Panc1 (cell line): ENCODE measurements around the gene SCGB3A1. TPM values are rescaled to one million over a fixed set of nuclear protein-coding genes. Genes with fewer than 3 reads are reported as not detected.

Experiments used
- ATAC-seq: fragments of 200-7000 bp; cut with Tn5 transposase; 2 replicates; pipeline ENCODE4 v1.9.1; 2020; ENCODE audit warnings: mild to moderate bottlenecking, moderate library complexity
- BruUV-seq: library from RNA; stranded (reverse); fragments of 400-500 nt; replicated peaks from 2 replicates; lab custom pipeline; 2021; lab: Mats Ljungman, UMichigan
- CTCF ChIA-PET: fragments of 300-600 bp; sonication (Branson Sonifier 250); formaldehyde crosslinking; loops from one replicate; lab custom pipeline; 2022; ENCODE audit warnings: antibody characterized with exemption; lab: Charles Lee
- POLR2A ChIA-PET: fragments of 300-600 bp; sonication (Branson Sonifier 250); formaldehyde crosslinking; loops from one replicate; lab custom pipeline; 2022; ENCODE audit warnings: antibody characterized with exemption; lab: Charles Lee
- DNase-seq: peaks from one replicate; pipeline ENCODE4 v3.0.0-alpha.2; 2010; ENCODE audit warnings: low read depth, low spot score
- H3K27ac ChIP-seq: 2 replicates; pipeline ENCODE4 v1.5.1; 2011; ENCODE audit warnings: mild to moderate bottlenecking, low read length, inconsistent platforms
- H3K27me3 ChIP-seq: fragments of 200-500 bp; sonication (Bioruptor generic); 2 replicates; pipeline ENCODE4 v1.6.0; 2014; ENCODE audit warnings: low read length, inconsistent platforms; ENCODE audit not compliant: control insufficient read depth, insufficient read depth
- H3K36me3 ChIP-seq: fragments of 200-500 bp; sonication (Bioruptor generic); 2 replicates; pipeline ENCODE4 v1.5.1; 2014; ENCODE audit warnings: inconsistent platforms, mild to moderate bottlenecking, low read length, moderate library complexity; ENCODE audit not compliant: control insufficient read depth, insufficient read depth
- H3K4me1 ChIP-seq: 2 replicates; pipeline ENCODE4 v1.5.1; 2011; ENCODE audit warnings: inconsistent platforms, mild to moderate bottlenecking, low read length, moderate library complexity; ENCODE audit not compliant: control insufficient read depth, insufficient read depth
- H3K4me3 ChIP-seq, 2 experiments: 2 replicates each; pipeline ENCODE4 v1.5.1; 2011 to 2012; ENCODE audit warnings: low read depth in 2 of 2, low read length in 2 of 2, mild to moderate bottlenecking in 2 of 2, inconsistent platforms in 1 of 2, moderate library complexity in 1 of 2
- H3K9me3 ChIP-seq: fragments of 200-500 bp; sonication (Bioruptor generic); 2 replicates; pipeline ENCODE4 v1.5.1; 2014; ENCODE audit warnings: low read depth, mild to moderate bottlenecking, inconsistent platforms, low read length, moderate library complexity; ENCODE audit not compliant: control insufficient read depth, insufficient read depth
- CTCF ChIP-seq: fragments of 450-650 bp; IDR thresholded peaks from 2 replicates; pipeline ENCODE4 v1.5.1; 2017; ENCODE audit warnings: mild to moderate bottlenecking
- POLR2AphosphoS5 ChIP-seq: IDR thresholded peaks from 2 replicates; pipeline ENCODE4 v1.6.1; 2012; ENCODE audit warnings: mild to moderate bottlenecking, low read depth, low read length, moderate library complexity
- REST ChIP-seq, 2 experiments: IDR thresholded peaks; 2 replicates each; pipeline ENCODE4 v1.6.1; 2011 to 2012; ENCODE audit warnings: low read depth in 2 of 2, control low read depth in 1 of 2, low read length in 1 of 2, mild to moderate bottlenecking in 1 of 2, moderate library complexity in 1 of 2; ENCODE audit not compliant: insufficient read depth in 1 of 2
- SIN3A ChIP-seq: IDR thresholded peaks from 2 replicates; pipeline ENCODE4 v1.6.1; 2012; ENCODE audit warnings: low read depth, mild to moderate bottlenecking, low read length, moderate library complexity, borderline replicate concordance; ENCODE audit not compliant: insufficient read depth
- TCF7L2 ChIP-seq: IDR thresholded peaks from 2 replicates; pipeline ENCODE4 v1.6.1; 2011; ENCODE audit warnings: mild to moderate bottlenecking, low read depth, low read length, inconsistent platforms
- in situ Hi-C: cut with HindIII; loops from 2 replicates; pipeline ENCODE4 v1.10.0; 2016; ENCODE audit warnings: low sequenced_read_pairs, low pct_unique_long_range_greater_than_20kb
- intact Hi-C: fragments of 100-400 bp; cut with micrococcal nuclease; formaldehyde crosslinking; loops from one replicate; pipeline ENCODE4 v1.10.0; 2022; ENCODE audit not compliant: unreplicated experiment
- total RNA-seq: library from RNA; stranded (reverse); gene quantifications from one replicate; pipeline ENCODE4 v1.2.1, GENCODE V29; 2021; ENCODE audit not compliant: unreplicated experiment

The SCGB3A1 gene
- total RNA-seq, 1 experiment from 2014 or later = not detected

- Histone ChIP-seq H3K27ac (no peak overlapping the region), H3K4me3 (no peak overlapping the region), H3K36me3 (no peaks in the 10 kb centered on the region), H3K9me3 (no peaks in the 10 kb centered on the region), H3K27me3 (peaks cover under 1% of the 10 kb centered on the region; the same call in 1 of the 2 replicates), H3K4me1 (no peaks in the 10 kb centered on the region)
- ChIA-PET CTCF (no interaction called here), POLR2A (interaction anchor here (0.6 kb wide), 1 partner anchor 22 kb away, joined by 3 read pairs; no protein-coding TSS in a partner anchor)
- ATAC-seq (no peak), DNase-seq (no peak)
- TF ChIP-seq POLR2AphosphoS5 (no peak), TCF7L2 (no peak), SIN3A (no peak), REST (IDR thresholded peaks at IDR 0.05; ENCODE audit: insufficient read depth in 1 of 2, low read depth in 2 of 2, low read length in 1 of 2) (no peak), CTCF (no peak)
- BruUV-seq = no TSS peak
- intact Hi-C loops = no loop called here
- in situ Hi-C loops = no loop called here
Measured at GRCh38 chr5:180594311-180595045, 3.2 kb upstream of the SCGB3A1 start.

GRCh38 chr5:180593446-180594206, 2.3 kb upstream of the SCGB3A1 start:
- in situ Hi-C loops = no loop called here
- no TSS peak for BruUV-seq
- Histone ChIP-seq H3K27ac (no peak overlapping the region), H3K27me3 (peaks cover 2% of the 10 kb centered on the region; the same call in 1 of the 2 replicates), H3K36me3 (no peaks in the 10 kb centered on the region), H3K9me3 (no peaks in the 10 kb centered on the region), H3K4me3 (no peak overlapping the region), H3K4me1 (no peaks in the 10 kb centered on the region)
- DNase-seq (no peak), ATAC-seq (no peak)
- no peak for TF ChIP-seq CTCF
- no peak for TF ChIP-seq REST (IDR thresholded peaks at IDR 0.05; ENCODE audit: insufficient read depth in 1 of 2, low read depth in 2 of 2, low read length in 1 of 2)
- TF ChIP-seq TCF7L2 = no peak
- TF ChIP-seq SIN3A = no peak
- no peak for TF ChIP-seq POLR2AphosphoS5
- CTCF ChIA-PET = no interaction called here
- POLR2A ChIA-PET = interaction anchor here (0.6 to 0.7 kb wide), 2 partner anchors 21 to 240 kb away, joined by 3 to 4 read pairs; no protein-coding TSS in a partner anchor
- intact Hi-C loops = no loop called here
